ENCODE data around the gene TCF20. TPM values are rescaled to one million over a fixed set of nuclear protein-coding genes. Genes with fewer than 3 reads are reported as not detected.

Gene TCF20
- 31.1 and 34.3 TPM in 2 replicates for total RNA-seq
- polyA plus RNA-seq = 5.0 and 5.9 TPM in 2 replicates

- DNase-seq (ENCODE audit: low spot score) = peak; percentile 91
- Histone ChIP-seq H3K9me2 (replicated peaks; ENCODE audit: insufficient read depth) (no peaks in the 10 kb centered on the region), H3K27me3 (no peaks in the 10 kb centered on the region), H3K9me3 (ENCODE audit: low read depth) (no peaks in the 10 kb centered on the region), H4K20me1 (ENCODE audit: insufficient read depth, poor library complexity, severe bottlenecking) (peaks cover 36% of the 10 kb centered on the region), H3K36me3 (replicated peaks; ENCODE audit: insufficient read depth, low read depth) (no peaks in the 10 kb centered on the region), H3K4me3 (peak within 1 kb of the TSS; percentile 96), H3K27ac (peak within 1 kb of the TSS; percentile 99), H3K4me1 (ENCODE audit: insufficient read depth) (peaks cover 12% of the 10 kb centered on the region), H3K79me2 (peaks cover 48% of the 10 kb centered on the region), H3K4me2 (peak within 1 kb of the TSS; percentile 91), H2AFZ (peak within 1 kb of the TSS; percentile 90)
- TF ChIP-seq EZH2 (IDR thresholded peaks at IDR 0.05; ENCODE audit: borderline replicate concordance) = no peak
- 26% methylated on average over 33 of the region's 91 CpGs for WGBS (ENCODE audit: low lambda C conversion rate, missing lambda C conversion rate)
Observed at GRCh38 chr22:42270510-42271190, at the start of gene TCF20. TCF20 (minus strand) TSS chr22:42270653; CDS start chr22:42215305, 55,348 bp downstream.

- no peak for TF ChIP-seq CTCF (IDR thresholded peaks at IDR 0.05; ENCODE audit: poor library complexity)
- no peak for TF ChIP-seq EZH2phosphoT487 (IDR thresholded peaks at IDR 0.05; ENCODE audit: low read depth, severe bottlenecking, unreplicated experiment)
- TF ChIP-seq EZH2 (IDR thresholded peaks at IDR 0.05; ENCODE audit: borderline replicate concordance) = no peak
- peaks cover 42% of the 10 kb centered on the region for H3K4me1 ChIP-seq (ENCODE audit: insufficient read depth)
- H2AFZ ChIP-seq = no peak overlapping the region
- no peaks in the 10 kb centered on the region for H3K36me3 ChIP-seq (replicated peaks; ENCODE audit: insufficient read depth, low read depth)
- H3K4me2 ChIP-seq = no peak overlapping the region
- no peaks in the 10 kb centered on the region for H3K9me2 ChIP-seq (replicated peaks; ENCODE audit: insufficient read depth)
- H3K9me3 ChIP-seq (ENCODE audit: low read depth) = no peaks in the 10 kb centered on the region
- DNase-seq (ENCODE audit: low spot score) = no peak
- no peaks in the 10 kb centered on the region for H4K20me1 ChIP-seq (ENCODE audit: insufficient read depth, poor library complexity, severe bottlenecking)
- H3K27ac ChIP-seq = no peak overlapping the region
- no peaks in the 10 kb centered on the region for H3K27me3 ChIP-seq
- no peak overlapping the region for H3K4me3 ChIP-seq
- WGBS (ENCODE audit: low lambda C conversion rate, missing lambda C conversion rate) = 94% methylated on average over 6 of the region's 6 CpGs
- no peaks in the 10 kb centered on the region for H3K79me2 ChIP-seq
Observed at GRCh38 chr22:42319386-42319785, 48.9 kb upstream of the TCF20 start.

- Histone ChIP-seq H4K20me1 (ENCODE audit: insufficient read depth, poor library complexity, severe bottlenecking) (no peaks in the 10 kb centered on the region), H2AFZ (no peak overlapping the region), H3K27ac (no peak overlapping the region), H3K27me3 (no peaks in the 10 kb centered on the region), H3K4me3 (no peak overlapping the region), H3K9me2 (replicated peaks; ENCODE audit: insufficient read depth) (no peaks in the 10 kb centered on the region), H3K4me2 (no peak overlapping the region), H3K36me3 (replicated peaks; ENCODE audit: insufficient read depth, low read depth) (no peaks in the 10 kb centered on the region), H3K79me2 (no peaks in the 10 kb centered on the region), H3K9me3 (ENCODE audit: low read depth) (no peaks in the 10 kb centered on the region), H3K4me1 (ENCODE audit: insufficient read depth) (peaks cover 46% of the 10 kb centered on the region)
- WGBS (ENCODE audit: low lambda C conversion rate, missing lambda C conversion rate) = 88% methylated on average over 3 of the region's 3 CpGs
- no peak for DNase-seq (ENCODE audit: low spot score)
- TF ChIP-seq EZH2phosphoT487 (IDR thresholded peaks at IDR 0.05; ENCODE audit: low read depth, severe bottlenecking, unreplicated experiment) = no peak
- no peak for TF ChIP-seq CTCF (IDR thresholded peaks at IDR 0.05; ENCODE audit: poor library complexity)
- no peak for TF ChIP-seq EZH2 (IDR thresholded peaks at IDR 0.05; ENCODE audit: borderline replicate concordance)
Observed at GRCh38 chr22:42318967-42319366, 48.5 kb upstream of the TCF20 start.

GRCh38 chr22:42317691-42318547 lies 47.5 kb upstream of the TCF20 start:
- no peak for DNase-seq (ENCODE audit: low spot score)
- peaks cover 48% of the 10 kb centered on the region for H3K4me1 ChIP-seq (ENCODE audit: insufficient read depth)
- H3K9me3 ChIP-seq (ENCODE audit: low read depth) = no peaks in the 10 kb centered on the region
- H3K4me2 ChIP-seq = no peak overlapping the region
- peaks cover under 1% of the 10 kb centered on the region for H3K79me2 ChIP-seq
- H2AFZ ChIP-seq = no peak overlapping the region
- TF ChIP-seq EZH2 (IDR thresholded peaks at IDR 0.05; ENCODE audit: borderline replicate concordance) = no peak
- TF ChIP-seq CTCF (IDR thresholded peaks at IDR 0.05; ENCODE audit: poor library complexity) = no peak
- no peak for TF ChIP-seq EZH2phosphoT487 (IDR thresholded peaks at IDR 0.05; ENCODE audit: low read depth, severe bottlenecking, unreplicated experiment)
- H3K27ac ChIP-seq = no peak overlapping the region
- no peak overlapping the region for H3K4me3 ChIP-seq
- 79% methylated on average over 23 of the region's 25 CpGs for WGBS (ENCODE audit: low lambda C conversion rate, missing lambda C conversion rate)
- no peaks in the 10 kb centered on the region for H3K36me3 ChIP-seq (replicated peaks; ENCODE audit: insufficient read depth, low read depth)
- no peaks in the 10 kb centered on the region for H4K20me1 ChIP-seq (ENCODE audit: insufficient read depth, poor library complexity, severe bottlenecking)
- H3K27me3 ChIP-seq = no peaks in the 10 kb centered on the region
- no peaks in the 10 kb centered on the region for H3K9me2 ChIP-seq (replicated peaks; ENCODE audit: insufficient read depth)

Measured in hepatocyte (in vitro differentiated cells).